HEK293 (cell line): ENCODE results near the gene SUSD2.

Experiments
- CTCF ChIP-seq: fragments of 450-650 bp; formaldehyde crosslinking; IDR thresholded peaks from 2 replicates; pipeline ENCODE4 v1.5.1; 2016; ENCODE audit warnings: missing biosample characterization, missing genetic modification characterization
- ZBTB17 ChIP-seq: fragments of 450-650 bp; formaldehyde crosslinking; IDR thresholded peaks from 2 replicates; pipeline ENCODE4 v1.5.1; 2016; ENCODE audit warnings: missing biosample characterization, missing genetic modification characterization
- ZBTB7A ChIP-seq: fragments of 450-650 bp; formaldehyde crosslinking; IDR thresholded peaks from 2 replicates; pipeline ENCODE4 v1.5.1; 2016; ENCODE audit warnings: low read depth, missing biosample characterization, missing genetic modification characterization
- TF ChIP-seq, protein P1 (sequence below): fragments of 450-650 bp; formaldehyde crosslinking; optimal IDR thresholded peaks from 2 replicates; pipeline ENCODE3; 2016; ENCODE audit warnings: missing biosample characterization, mild to moderate bottlenecking, missing genetic modification characterization
- TF ChIP-seq, protein P2 (sequence below): fragments of 450-650 bp; formaldehyde crosslinking; IDR thresholded peaks from 2 replicates; pipeline ENCODE4 v1.5.1; 2016; ENCODE audit warnings: missing biosample characterization, missing genetic modification characterization

GRCh38 chr22:24170188-24170587, 11.1 kb upstream of the SUSD2 start:
- TF ChIP-seq ZBTB7A (no peak), CTCF (tag by site-specific recombination) (no peak), ZBTB17 (tag by site-specific recombination) (no peak)
- TF ChIP-seq, protein P1, sequence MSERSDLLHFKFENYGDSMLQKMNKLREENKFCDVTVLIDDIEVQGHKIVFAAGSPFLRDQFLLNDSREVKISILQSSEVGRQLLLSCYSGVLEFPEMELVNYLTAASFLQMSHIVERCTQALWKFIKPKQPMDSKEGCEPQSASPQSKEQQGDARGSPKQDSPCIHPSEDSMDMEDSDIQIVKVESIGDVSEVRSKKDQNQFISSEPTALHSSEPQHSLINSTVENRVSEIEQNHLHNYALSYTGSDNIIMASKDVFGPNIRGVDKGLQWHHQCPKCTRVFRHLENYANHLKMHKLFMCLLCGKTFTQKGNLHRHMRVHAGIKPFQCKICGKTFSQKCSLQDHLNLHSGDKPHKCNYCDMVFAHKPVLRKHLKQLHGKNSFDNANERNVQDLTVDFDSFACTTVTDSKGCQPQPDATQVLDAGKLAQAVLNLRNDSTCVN (tag by site-specific recombination), result no peak
- TF ChIP-seq, protein P2, sequence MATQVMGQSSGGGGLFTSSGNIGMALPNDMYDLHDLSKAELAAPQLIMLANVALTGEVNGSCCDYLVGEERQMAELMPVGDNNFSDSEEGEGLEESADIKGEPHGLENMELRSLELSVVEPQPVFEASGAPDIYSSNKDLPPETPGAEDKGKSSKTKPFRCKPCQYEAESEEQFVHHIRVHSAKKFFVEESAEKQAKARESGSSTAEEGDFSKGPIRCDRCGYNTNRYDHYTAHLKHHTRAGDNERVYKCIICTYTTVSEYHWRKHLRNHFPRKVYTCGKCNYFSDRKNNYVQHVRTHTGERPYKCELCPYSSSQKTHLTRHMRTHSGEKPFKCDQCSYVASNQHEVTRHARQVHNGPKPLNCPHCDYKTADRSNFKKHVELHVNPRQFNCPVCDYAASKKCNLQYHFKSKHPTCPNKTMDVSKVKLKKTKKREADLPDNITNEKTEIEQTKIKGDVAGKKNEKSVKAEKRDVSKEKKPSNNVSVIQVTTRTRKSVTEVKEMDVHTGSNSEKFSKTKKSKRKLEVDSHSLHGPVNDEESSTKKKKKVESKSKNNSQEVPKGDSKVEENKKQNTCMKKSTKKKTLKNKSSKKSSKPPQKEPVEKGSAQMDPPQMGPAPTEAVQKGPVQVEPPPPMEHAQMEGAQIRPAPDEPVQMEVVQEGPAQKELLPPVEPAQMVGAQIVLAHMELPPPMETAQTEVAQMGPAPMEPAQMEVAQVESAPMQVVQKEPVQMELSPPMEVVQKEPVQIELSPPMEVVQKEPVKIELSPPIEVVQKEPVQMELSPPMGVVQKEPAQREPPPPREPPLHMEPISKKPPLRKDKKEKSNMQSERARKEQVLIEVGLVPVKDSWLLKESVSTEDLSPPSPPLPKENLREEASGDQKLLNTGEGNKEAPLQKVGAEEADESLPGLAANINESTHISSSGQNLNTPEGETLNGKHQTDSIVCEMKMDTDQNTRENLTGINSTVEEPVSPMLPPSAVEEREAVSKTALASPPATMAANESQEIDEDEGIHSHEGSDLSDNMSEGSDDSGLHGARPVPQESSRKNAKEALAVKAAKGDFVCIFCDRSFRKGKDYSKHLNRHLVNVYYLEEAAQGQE (tag by site-specific recombination), result no peak
